GM12864 (cell line): ENCODE measurements around the gene OBP2A.

Experiments used
- DNase-seq: peaks from one replicate; pipeline ENCODE4 v3.0.0-alpha.2; 2011; ENCODE audit warnings: low read depth
- H3K4me3 ChIP-seq: 2 replicates; pipeline ENCODE4 v1.5.1; 2011; ENCODE audit warnings: mild to moderate bottlenecking, low read depth, low read length, control low read depth
- CTCF ChIP-seq: IDR thresholded peaks from 2 replicates; pipeline ENCODE4 v1.5.1; 2011; ENCODE audit warnings: low read depth, mild to moderate bottlenecking, moderate library complexity, low read length, control low read depth, inconsistent platforms; ENCODE audit errors: missing control alignments

The OBP2A gene

DNA sequence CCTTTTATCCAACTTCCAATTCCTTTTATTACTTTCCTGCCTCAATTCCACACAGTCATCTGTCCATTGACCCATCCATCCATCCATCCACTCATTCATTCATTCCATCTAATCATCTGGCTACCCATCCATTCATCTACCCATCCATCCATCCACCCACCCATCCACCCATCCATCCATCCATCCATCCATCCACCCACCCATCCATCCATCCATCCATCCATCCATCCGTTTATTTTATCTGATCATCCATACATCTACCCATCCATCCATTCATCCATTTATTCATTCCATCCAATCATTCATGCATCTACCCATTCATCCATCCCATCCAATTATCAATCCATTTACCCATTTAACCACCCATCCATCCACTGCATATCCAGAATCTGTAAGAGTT is 27.2 kb downstream of the OBP2A start:
- TF ChIP-seq CTCF = no peak
- no peak overlapping the region for H3K4me3 ChIP-seq
- DNase-seq = no peak

GRCh38 chr9:135574331-135574730 is 28.4 kb downstream of the OBP2A start:
- no peak overlapping the region for H3K4me3 ChIP-seq
- no peak for DNase-seq
- no peak for TF ChIP-seq CTCF

- TF ChIP-seq CTCF = no peak
- no peak for DNase-seq
- no peak overlapping the region for H3K4me3 ChIP-seq
These were observed 29.0 kb downstream of the OBP2A start for GRCh38 chr9:135574943-135575342.

- no peak for DNase-seq
- no peak for TF ChIP-seq CTCF
- no peak overlapping the region for H3K4me3 ChIP-seq
These were observed 30.2 kb downstream of the OBP2A start for GRCh38 chr9:135575995-135576631.

DNA sequence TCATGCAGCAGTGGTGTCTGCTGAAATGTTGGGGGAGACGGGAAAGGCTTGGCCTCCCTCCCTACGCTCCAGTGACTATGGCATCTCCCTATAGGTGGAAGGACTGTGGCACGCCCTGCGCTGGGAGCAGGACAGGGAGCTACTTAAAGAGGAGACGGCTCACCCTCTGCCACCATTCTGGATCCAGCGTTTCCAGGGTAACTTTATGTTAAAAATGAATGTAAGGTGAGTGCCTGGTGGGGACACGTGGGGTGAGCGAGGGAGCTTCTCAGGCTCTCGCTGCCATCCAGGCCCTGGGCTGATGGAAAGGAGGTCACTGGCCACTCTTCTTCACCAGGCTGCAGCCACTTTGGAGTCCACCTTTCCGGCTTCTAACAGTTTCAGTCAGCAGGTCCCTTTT is 31.3 kb downstream of the OBP2A start:
- no peak for TF ChIP-seq CTCF
- no peak overlapping the region for H3K4me3 ChIP-seq
- no peak for DNase-seq

DNA sequence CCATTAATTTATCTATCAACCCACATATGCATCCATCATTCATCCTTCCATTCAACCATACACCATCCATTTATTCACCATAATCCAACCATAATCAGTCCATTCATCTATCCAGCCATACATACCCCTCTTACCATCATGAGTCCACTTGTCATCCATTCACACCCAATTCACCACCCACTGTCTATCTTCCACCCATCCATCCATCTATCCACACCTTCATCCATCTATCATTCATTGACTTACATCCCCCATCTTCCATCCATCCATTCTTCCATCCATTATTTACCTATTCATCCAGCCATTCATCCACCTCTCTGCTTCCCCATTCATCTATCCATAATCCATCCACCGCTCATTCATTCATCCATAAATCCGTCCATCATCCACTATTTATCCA is 33.4 kb downstream of the OBP2A start:
- no peak for TF ChIP-seq CTCF
- no peak overlapping the region for H3K4me3 ChIP-seq
- no peak for DNase-seq
